Thyroid gland (tissue), 4 donors: ENCODE results near the gene LMX1B. TPM values are rescaled to one million over a fixed set of nuclear protein-coding genes. Genes with fewer than 3 reads are reported as not detected.

Experiments used
- DNase-seq, 2 donors: peaks; one replicate each; pipeline ENCODE4 v3.0.0-alpha.2; 2019
- H3K27ac ChIP-seq, 3 donors: fragments of 200-600 bp; sonication (generic); 1 replicate in 2 of 3; 2 replicates in 1 of 3; pipeline ENCODE4 v1.5.1; 2016 to 2019; ENCODE audit warnings: mild to moderate bottlenecking in 1 of 3, moderate library complexity in 1 of 3
- H3K27me3 ChIP-seq: fragments of 200-600 bp; sonication (generic); one replicate; pipeline ENCODE4 v1.5.1; 2019
- H3K36me3 ChIP-seq, 2 donors: fragments of 200-600 bp; sonication (generic); one replicate each; pipeline ENCODE4 v1.5.1; 2016 to 2019
- H3K4me1 ChIP-seq, 2 donors: fragments of 200-600 bp; sonication (generic); one replicate each; pipeline ENCODE4 v1.5.1; 2017 to 2019
- H3K4me3 ChIP-seq, 3 donors: fragments of 200-600 bp; sonication (generic); replicated peaks in 1 of 3; 1 replicate in 2 of 3; 2 replicates in 1 of 3; pipeline ENCODE4 v1.5.1; 2016; ENCODE audit warnings: mild to moderate bottlenecking in 1 of 3
- H3K9me3 ChIP-seq: fragments of 200-600 bp; sonication (generic); one replicate; pipeline ENCODE4 v1.5.1; 2017
- CTCF ChIP-seq, 6 experiments: fragments of 200-600 bp in 3 of 6; fragments of 450-650 bp in 3 of 6; sonication (generic) in 3 of 6; IDR thresholded peaks; one replicate each; pipeline ENCODE4 v1.5.1; 2016 to 2019; ENCODE audit warnings: antibody characterized with exemption in 6 of 6, mild to moderate bottlenecking in 2 of 6, inconsistent platforms in 1 of 6, moderate library complexity in 1 of 6
- POLR2A ChIP-seq, 2 donors: fragments of 450-650 bp; IDR thresholded peaks; one replicate each; pipeline ENCODE4 v1.6.1; 2017; ENCODE audit warnings: antibody characterized with exemption in 2 of 2, mild to moderate bottlenecking in 2 of 2, moderate library complexity in 1 of 2
- WGBS, 2 donors: methylation state at CpG; one replicate each; pipeline ENCODE4 v1.1.5; 2017; 5-methylcytosine and 5-hydroxymethylcytosine counted together
- intact Hi-C: fragments of 100-400 bp; cut with DNase I; formaldehyde crosslinking; loops from one replicate; pipeline ENCODE4 v1.15.1; 2023
- total RNA-seq, 4 donors: library from RNA; depleted of rRNA; stranded (reverse); fragments of >200 nt; gene quantifications; one replicate each; pipeline ENCODE4 v1.2.3, GENCODE V29; 2016

LMX1B gene
- total RNA-seq, 4 donors from 2014 or later = 0.68 to 5.5 (median 1.7) TPM

DNA sequence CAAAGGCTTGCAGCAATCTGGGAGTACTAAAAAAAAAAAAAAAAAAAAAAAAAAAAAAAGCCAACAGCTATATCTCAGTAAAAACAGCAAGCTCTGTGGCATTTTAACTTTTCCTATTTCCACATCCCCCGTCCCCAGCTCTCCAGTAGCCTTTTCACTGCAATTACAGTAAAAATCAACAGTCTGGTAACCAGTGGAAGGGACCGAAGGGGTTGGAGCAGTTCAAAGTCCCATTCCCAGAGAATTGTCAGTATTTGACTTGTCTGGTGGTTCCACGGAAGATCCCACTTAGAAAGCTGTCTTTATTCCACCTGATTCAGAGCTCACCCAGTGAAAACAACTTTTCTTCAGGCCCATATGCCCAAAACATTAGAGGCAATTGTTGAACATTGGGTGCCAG lies 119.3 kb downstream of the LMX1B start:
- Histone ChIP-seq H3K27ac (no peak overlapping the region), H3K9me3 (no peaks in the 10 kb centered on the region), H3K4me1 (no peaks in the 10 kb centered on the region), H3K36me3 (no peaks in the 10 kb centered on the region), H3K4me3 (no peak overlapping the region), H3K27me3 (no peaks in the 10 kb centered on the region)
- no peak for TF ChIP-seq POLR2A (IDR thresholded peaks at IDR 0.05)
- no peak for TF ChIP-seq CTCF (IDR thresholded peaks at IDR 0.05)
- intact Hi-C loops = no loop called here
- 75 to 89% methylated on average over 3 of the region's 3 CpGs for WGBS, 2 donors
- DNase-seq = no peak

GRCh38 chr9:126734877-126735276 lies 121.1 kb downstream of the LMX1B start:
- no peak overlapping the region for H3K4me3 ChIP-seq
- no peak for TF ChIP-seq CTCF (IDR thresholded peaks at IDR 0.05)
- TF ChIP-seq POLR2A (IDR thresholded peaks at IDR 0.05) = no peak
- no peak overlapping the region for H3K27ac ChIP-seq
- H3K4me1 ChIP-seq = no peaks in the 10 kb centered on the region
- intact Hi-C loops = no loop called here
- WGBS, 2 donors = 85 to 88% methylated on average over 2 of the region's 2 CpGs
- no peaks in the 10 kb centered on the region for H3K36me3 ChIP-seq
- no peak for DNase-seq
- H3K9me3 ChIP-seq = no peaks in the 10 kb centered on the region
- no peaks in the 10 kb centered on the region for H3K27me3 ChIP-seq

DNA sequence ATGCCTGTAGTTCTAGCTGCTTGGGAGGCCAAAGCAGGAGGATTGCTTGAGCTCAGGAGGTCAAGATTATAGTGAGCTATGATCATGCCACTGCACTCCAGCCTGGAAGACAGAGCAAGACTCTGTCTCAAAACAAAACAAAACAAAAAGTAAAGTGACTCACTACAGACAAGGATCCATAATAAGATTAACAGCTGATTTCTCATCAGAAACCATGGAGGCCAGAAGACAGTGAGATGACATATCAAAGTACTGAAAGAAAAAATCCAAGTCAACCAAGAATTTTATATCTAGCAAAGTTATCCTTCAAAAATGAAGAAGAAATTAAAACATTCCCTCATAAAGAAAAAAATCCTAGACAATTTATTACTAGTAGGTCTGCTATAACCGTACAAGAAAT lies 121.8 kb downstream of the LMX1B start:
- WGBS, 2 donors = 98% methylated on average over 1 of the region's 1 CpG
- no peaks in the 10 kb centered on the region for H3K27me3 ChIP-seq
- H3K27ac ChIP-seq = no peak overlapping the region
- no peaks in the 10 kb centered on the region for H3K9me3 ChIP-seq
- no peak overlapping the region for H3K4me3 ChIP-seq
- H3K4me1 ChIP-seq = no peaks in the 10 kb centered on the region
- intact Hi-C loops = no loop called here
- no peak for DNase-seq
- H3K36me3 ChIP-seq = no peaks in the 10 kb centered on the region
- TF ChIP-seq POLR2A (IDR thresholded peaks at IDR 0.05) (no peak), CTCF (IDR thresholded peaks at IDR 0.05) (no peak)

GRCh38 chr9:126738553-126738952 lies 124.8 kb downstream of the LMX1B start:
- no peaks in the 10 kb centered on the region for H3K9me3 ChIP-seq
- WGBS, 2 donors = 33 to 63% methylated on average over 1 of the region's 1 CpG
- TF ChIP-seq CTCF (IDR thresholded peaks at IDR 0.05) (no peak), POLR2A (IDR thresholded peaks at IDR 0.05) (no peak)
- no peaks in the 10 kb centered on the region for H3K36me3 ChIP-seq
- no peaks in the 10 kb centered on the region for H3K4me1 ChIP-seq
- no peak overlapping the region for H3K27ac ChIP-seq
- no peak overlapping the region for H3K4me3 ChIP-seq
- DNase-seq = no peak
- intact Hi-C loops = no loop called here
- no peaks in the 10 kb centered on the region for H3K27me3 ChIP-seq

- H3K9me3 ChIP-seq = no peaks in the 10 kb centered on the region
- no peak for DNase-seq
Measured at GRCh38 chr9:126743041-126743440, 129.3 kb downstream of the LMX1B start.

More at GRCh38 chr9:126743041-126743440, 129.3 kb downstream of the LMX1B start:
- Histone ChIP-seq H3K36me3 (no peaks in the 10 kb centered on the region), H3K4me1 (no peaks in the 10 kb centered on the region), H3K27me3 (no peaks in the 10 kb centered on the region), H3K4me3 (no peak overlapping the region), H3K27ac (no peak overlapping the region)
- TF ChIP-seq POLR2A (IDR thresholded peaks at IDR 0.05) (no peak), CTCF (IDR thresholded peaks at IDR 0.05) (no peak)
- 74 to 91% methylated on average over 5 of the region's 5 CpGs for WGBS, 2 donors
- intact Hi-C loops = no loop called here
